Thyroid gland (tissue), 4 donors: Measurements from ENCODE around the gene ANKZF1.

Source experiments
- POLR2A ChIP-seq, 2 donors: fragments of 450-650 bp; IDR thresholded peaks; one replicate each; pipeline ENCODE4 v1.6.1; 2017; ENCODE audit warnings: antibody characterized with exemption in 2 of 2, mild to moderate bottlenecking in 2 of 2, moderate library complexity in 1 of 2
- TF ChIP-seq, protein P1 (sequence below), 6 experiments: fragments of 200-600 bp in 3 of 6; fragments of 450-650 bp in 3 of 6; sonication (generic) in 3 of 6; IDR thresholded peaks; one replicate each; pipeline ENCODE4 v1.5.1; 2016 to 2019; ENCODE audit warnings: antibody characterized with exemption in 6 of 6, mild to moderate bottlenecking in 2 of 6, inconsistent platforms in 1 of 6, moderate library complexity in 1 of 6

DNA sequence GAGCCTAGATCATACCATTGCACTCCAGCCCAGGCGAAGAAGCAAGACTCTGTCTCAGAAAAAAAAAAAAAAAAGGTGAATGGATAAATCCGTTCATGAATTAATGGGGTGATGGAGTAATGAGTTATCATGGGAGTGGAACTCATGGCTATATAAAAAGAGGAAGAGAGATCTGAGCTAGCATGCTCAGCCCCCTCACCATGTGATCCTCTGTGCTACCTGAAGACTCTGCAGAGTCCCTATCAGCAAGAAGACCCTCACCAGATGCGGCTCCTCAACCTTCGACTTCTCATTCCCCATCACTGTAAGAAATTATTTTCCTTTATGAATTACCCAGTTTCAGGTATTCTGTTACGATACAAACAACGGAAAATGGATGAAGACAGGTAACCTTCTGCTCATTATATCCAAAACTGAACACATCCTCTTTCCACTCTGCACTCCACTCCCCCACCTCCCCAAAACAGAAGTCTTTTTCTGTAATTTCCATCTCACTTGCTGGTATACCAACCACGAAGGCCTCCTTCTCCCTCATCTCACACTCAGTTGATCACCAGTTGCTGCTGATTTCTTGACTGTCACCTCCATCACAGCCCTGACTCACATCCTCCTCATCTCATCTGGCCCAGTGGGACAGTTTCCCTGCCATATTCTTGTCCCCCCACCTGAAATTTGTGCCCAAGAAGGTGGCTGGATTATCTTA lies 42.7 kb upstream of the ANKZF1 start:
- TF ChIP-seq, protein P1, sequence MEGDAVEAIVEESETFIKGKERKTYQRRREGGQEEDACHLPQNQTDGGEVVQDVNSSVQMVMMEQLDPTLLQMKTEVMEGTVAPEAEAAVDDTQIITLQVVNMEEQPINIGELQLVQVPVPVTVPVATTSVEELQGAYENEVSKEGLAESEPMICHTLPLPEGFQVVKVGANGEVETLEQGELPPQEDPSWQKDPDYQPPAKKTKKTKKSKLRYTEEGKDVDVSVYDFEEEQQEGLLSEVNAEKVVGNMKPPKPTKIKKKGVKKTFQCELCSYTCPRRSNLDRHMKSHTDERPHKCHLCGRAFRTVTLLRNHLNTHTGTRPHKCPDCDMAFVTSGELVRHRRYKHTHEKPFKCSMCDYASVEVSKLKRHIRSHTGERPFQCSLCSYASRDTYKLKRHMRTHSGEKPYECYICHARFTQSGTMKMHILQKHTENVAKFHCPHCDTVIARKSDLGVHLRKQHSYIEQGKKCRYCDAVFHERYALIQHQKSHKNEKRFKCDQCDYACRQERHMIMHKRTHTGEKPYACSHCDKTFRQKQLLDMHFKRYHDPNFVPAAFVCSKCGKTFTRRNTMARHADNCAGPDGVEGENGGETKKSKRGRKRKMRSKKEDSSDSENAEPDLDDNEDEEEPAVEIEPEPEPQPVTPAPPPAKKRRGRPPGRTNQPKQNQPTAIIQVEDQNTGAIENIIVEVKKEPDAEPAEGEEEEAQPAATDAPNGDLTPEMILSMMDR (IDR thresholded peaks at IDR 0.05), result no peak
- TF ChIP-seq POLR2A (IDR thresholded peaks at IDR 0.05), result no peak
